WTC11 (cell line): ENCODE measurements around the gene OAT. TPM values are rescaled to one million over a fixed set of nuclear protein-coding genes. Genes with fewer than 3 reads are reported as not detected.

Experiments
- ATAC-seq: fragments of 200-7000 bp; cut with Tn5 transposase; 2 replicates; pipeline ENCODE4 v1.10.0; 2021; ENCODE audit warnings: mild to moderate bottlenecking, moderate library complexity
- CTCF ChIA-PET: fragments of 300-600 bp; sonication (Branson Sonifier 250); formaldehyde crosslinking; loops from one replicate; lab custom pipeline; 2021; ENCODE audit warnings: antibody characterized with exemption; lab: Charles Lee
- POLR2A ChIA-PET: fragments of 350-600 bp; sonication (Branson Sonifier 250); formaldehyde crosslinking; loops from one replicate; lab custom pipeline; 2021; ENCODE audit warnings: antibody characterized with exemption; lab: Charles Lee
- DNase-seq: peaks from one replicate; pipeline ENCODE4 v3.0.0; 2021; ENCODE audit warnings: low spot score
- H3K27ac Mint-ChIP-seq: 2 replicates; pipeline ENCODE4 v1.8.0; 2021; ENCODE audit warnings: mixed read lengths
- H3K27me3 Mint-ChIP-seq: 2 replicates; pipeline ENCODE4 v1.8.0; 2021; ENCODE audit warnings: low read depth, mild to moderate bottlenecking, moderate library complexity, mixed read lengths
- H3K36me3 Mint-ChIP-seq: 2 replicates; pipeline ENCODE4 v1.8.0; 2021; ENCODE audit warnings: mixed read lengths
- H3K4me1 Mint-ChIP-seq: 2 replicates; pipeline ENCODE4 v1.8.0; 2022; ENCODE audit warnings: mixed read lengths
- H3K4me3 Mint-ChIP-seq: 2 replicates; pipeline ENCODE4 v1.8.0; 2021; ENCODE audit warnings: mild to moderate bottlenecking, moderate library complexity, mixed read lengths
- H3K9me3 Mint-ChIP-seq: 2 replicates; pipeline ENCODE4 v1.8.0; 2021; ENCODE audit warnings: mixed read lengths
- ATF2 ChIP-seq: sonication (generic); formaldehyde crosslinking; IDR thresholded peaks from 2 replicates; pipeline ENCODE4 v1.8.1; 2022; ENCODE audit warnings: low read depth, missing genetic modification reagents, borderline replicate concordance
- E2F5 ChIP-seq: sonication (generic); formaldehyde crosslinking; IDR thresholded peaks from 2 replicates; pipeline ENCODE4 v1.8.1; 2022; ENCODE audit warnings: mild to moderate bottlenecking, moderate library complexity, missing genetic modification reagents
- ESRRA ChIP-seq: sonication (generic); formaldehyde crosslinking; IDR thresholded peaks from 2 replicates; pipeline ENCODE4 v1.8.1; 2022; ENCODE audit warnings: mild to moderate bottlenecking, missing genetic modification reagents, borderline replicate concordance
- ETV6 ChIP-seq: sonication (generic); formaldehyde crosslinking; IDR thresholded peaks from 2 replicates; pipeline ENCODE4 v1.8.1; 2022; ENCODE audit warnings: mild to moderate bottlenecking, missing genetic modification reagents
- KAT7 ChIP-seq: sonication (generic); formaldehyde crosslinking; IDR thresholded peaks from 2 replicates; pipeline ENCODE4 v1.8.1; 2023; ENCODE audit warnings: missing genetic modification reagents, mild to moderate bottlenecking, borderline replicate concordance
- SMAD4 ChIP-seq: sonication (generic); formaldehyde crosslinking; IDR thresholded peaks from 2 replicates; pipeline ENCODE4 v1.8.0; 2022; ENCODE audit warnings: mild to moderate bottlenecking, missing genetic modification reagents
- TCF7 ChIP-seq: sonication (generic); formaldehyde crosslinking; IDR thresholded peaks from 2 replicates; pipeline ENCODE4 v1.8.0; 2022; ENCODE audit warnings: mild to moderate bottlenecking, low read depth, missing genetic modification reagents, moderate library complexity
- TP53 ChIP-seq: sonication (generic); formaldehyde crosslinking; IDR thresholded peaks from 2 replicates; pipeline ENCODE4 v1.8.1; 2023; ENCODE audit warnings: mild to moderate bottlenecking, missing genetic modification reagents
- ZNF138 ChIP-seq: sonication (generic); formaldehyde crosslinking; conservative IDR thresholded peaks from 2 replicates; pipeline ENCODE4 v1.8.1; 2022; ENCODE audit warnings: mild to moderate bottlenecking, moderate library complexity, missing genetic modification reagents
- ZNF317 ChIP-seq: sonication (generic); formaldehyde crosslinking; IDR thresholded peaks from 2 replicates; pipeline ENCODE4 v1.8.1; 2023; ENCODE audit warnings: low read depth, mild to moderate bottlenecking, moderate library complexity, missing genetic modification reagents, borderline replicate concordance
- ZNF416 ChIP-seq: fragments of 250-450 bp; sonication (Bioruptor Pico); IDR thresholded peaks from 2 replicates; pipeline ENCODE4 v1.9.0; 2021; ENCODE audit warnings: mild to moderate bottlenecking, inconsistent platforms
- ZNF532 ChIP-seq: fragments of 250-450 bp; sonication (Bioruptor Pico); IDR thresholded peaks from 2 replicates; pipeline ENCODE4 v1.9.0; 2021; ENCODE audit warnings: mild to moderate bottlenecking, borderline replicate concordance
- total RNA-seq: library from RNA; stranded (reverse); gene quantifications from 3 replicates; pipeline ENCODE4 v1.2.3, GENCODE V29; 2021
- TF ChIP-seq, protein P1 (sequence below): fragments of 200-600 bp; IDR thresholded peaks from 2 replicates; pipeline ENCODE4 v1.8.0; 2022; ENCODE audit warnings: antibody characterized with exemption
- TF ChIP-seq, protein P2 (sequence below): sonication (generic); formaldehyde crosslinking; IDR thresholded peaks from 2 replicates; pipeline ENCODE4 v1.8.1; 2023; ENCODE audit warnings: mild to moderate bottlenecking, missing genetic modification reagents

The OAT gene
- total RNA-seq, 1 experiment from 2014 or later: 117 TPM

- ChIA-PET POLR2A (no interaction called here), CTCF (interaction anchor here (1.3 to 2.9 kb wide), 7 partner anchors 9 to 354 kb away, joined by 3 to 30 read pairs (median 10); partner anchors contain the start of gene CHST15)
- Mint-ChIP-seq H3K9me3 (0 out of 2 replicates have a peak, but pooled peaks cover 4% of the 10 kb centered on the region), H3K27ac (no peak overlapping the region), H3K27me3 (no peaks in the 10 kb centered on the region; the same call in 1 of the 2 replicates), H3K36me3 (no peaks in the 10 kb centered on the region), H3K4me3 (no peak overlapping the region), H3K4me1 (0 out of 2 replicates have a peak, but pooled peaks cover 2% of the 10 kb centered on the region)
- DNase-seq (no peak), ATAC-seq (no peak)
- no peak for TF ChIP-seq TCF7
- TF ChIP-seq ATF2 (CRISPR knock-in tag): no peak
- TF ChIP-seq ZNF317 (CRISPR knock-in tag): no peak
- no peak for TF ChIP-seq ZNF416 (CRISPR knock-in tag)
- TF ChIP-seq E2F5 (CRISPR knock-in tag): no peak
- TF ChIP-seq ZNF138: no peak
- no peak for TF ChIP-seq ETV6 (CRISPR knock-in tag)
Measured at GRCh38 chr10:124348801-124349200, 69.9 kb downstream of the OAT start.

GRCh38 chr10:124347956-124348355 lies 70.8 kb downstream of the OAT start:
- CTCF ChIA-PET: interaction anchor here (0.5 to 2.9 kb wide), 9 partner anchors 10 to 914 kb away, joined by 3 to 30 read pairs (median 4); partner anchors contain the start of gene CHST15
- 0 out of 2 replicates have a peak, but pooled peaks cover 4% of the 10 kb centered on the region for H3K9me3 Mint-ChIP-seq
- H3K4me1 Mint-ChIP-seq: 0 out of 2 replicates have a peak, but pooled peaks cover 2% of the 10 kb centered on the region

More at GRCh38 chr10:124347956-124348355, 70.8 kb downstream of the OAT start:
- no peak overlapping the region for H3K27ac Mint-ChIP-seq
- TF ChIP-seq ZNF532 (no peak), SMAD4 (CRISPR knock-in tag) (no peak), TP53 (CRISPR knock-in tag) (no peak), KAT7 (CRISPR knock-in tag) (no peak), ESRRA (CRISPR knock-in tag) (no peak)
- TF ChIP-seq, protein P1, sequence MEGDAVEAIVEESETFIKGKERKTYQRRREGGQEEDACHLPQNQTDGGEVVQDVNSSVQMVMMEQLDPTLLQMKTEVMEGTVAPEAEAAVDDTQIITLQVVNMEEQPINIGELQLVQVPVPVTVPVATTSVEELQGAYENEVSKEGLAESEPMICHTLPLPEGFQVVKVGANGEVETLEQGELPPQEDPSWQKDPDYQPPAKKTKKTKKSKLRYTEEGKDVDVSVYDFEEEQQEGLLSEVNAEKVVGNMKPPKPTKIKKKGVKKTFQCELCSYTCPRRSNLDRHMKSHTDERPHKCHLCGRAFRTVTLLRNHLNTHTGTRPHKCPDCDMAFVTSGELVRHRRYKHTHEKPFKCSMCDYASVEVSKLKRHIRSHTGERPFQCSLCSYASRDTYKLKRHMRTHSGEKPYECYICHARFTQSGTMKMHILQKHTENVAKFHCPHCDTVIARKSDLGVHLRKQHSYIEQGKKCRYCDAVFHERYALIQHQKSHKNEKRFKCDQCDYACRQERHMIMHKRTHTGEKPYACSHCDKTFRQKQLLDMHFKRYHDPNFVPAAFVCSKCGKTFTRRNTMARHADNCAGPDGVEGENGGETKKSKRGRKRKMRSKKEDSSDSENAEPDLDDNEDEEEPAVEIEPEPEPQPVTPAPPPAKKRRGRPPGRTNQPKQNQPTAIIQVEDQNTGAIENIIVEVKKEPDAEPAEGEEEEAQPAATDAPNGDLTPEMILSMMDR: 0 out of 2 replicates have a peak, but pooled peaks have one; percentile 12
- TF ChIP-seq, protein P2, sequence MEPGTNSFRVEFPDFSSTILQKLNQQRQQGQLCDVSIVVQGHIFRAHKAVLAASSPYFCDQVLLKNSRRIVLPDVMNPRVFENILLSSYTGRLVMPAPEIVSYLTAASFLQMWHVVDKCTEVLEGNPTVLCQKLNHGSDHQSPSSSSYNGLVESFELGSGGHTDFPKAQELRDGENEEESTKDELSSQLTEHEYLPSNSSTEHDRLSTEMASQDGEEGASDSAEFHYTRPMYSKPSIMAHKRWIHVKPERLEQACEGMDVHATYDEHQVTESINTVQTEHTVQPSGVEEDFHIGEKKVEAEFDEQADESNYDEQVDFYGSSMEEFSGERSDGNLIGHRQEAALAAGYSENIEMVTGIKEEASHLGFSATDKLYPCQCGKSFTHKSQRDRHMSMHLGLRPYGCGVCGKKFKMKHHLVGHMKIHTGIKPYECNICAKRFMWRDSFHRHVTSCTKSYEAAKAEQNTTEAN (CRISPR knock-in tag): no peak
- TF ChIP-seq, all 79 proteins: peak for 1
- POLR2A ChIA-PET: no interaction called here
- ATAC-seq: peak; percentile 91
- peak; percentile 46 for DNase-seq
- Mint-ChIP-seq H3K4me3 (no peak overlapping the region), H3K27me3 (no peaks in the 10 kb centered on the region; the same call in 1 of the 2 replicates), H3K36me3 (no peaks in the 10 kb centered on the region)

Other genes starting within 250 kb of the OAT start
- gene NKX1-2, start 31.1 kb upstream of the OAT start, total RNA-seq: 30.8 to 57.7 TPM (median 31.0 TPM) in 3 replicates
- 33.2 to 42.4 TPM (median 41.1 TPM) in 3 replicates for gene LHPP, start 42.9 kb upstream of the OAT start, total RNA-seq